GM20000 (cell line): Measurements from ENCODE around the gene COL2A1.

Source experiments
- DNase-seq: peaks from one replicate; pipeline ENCODE4 v3.0.0; 2012; ENCODE audit warnings: low spot score
- CTCF ChIP-seq: IDR thresholded peaks from 2 replicates; pipeline ENCODE4 v1.5.1; 2012; ENCODE audit warnings: mild to moderate bottlenecking, control low read depth; ENCODE audit errors: extremely low read depth, missing control alignments

The COL2A1 gene

GRCh38 chr12:48004053-48004941 lies at the start of gene COL2A1:
Gene COL2A1, minus strand, starts transcription at chr12:48004476. Its CDS starts 155 bp downstream, at chr12:48004321.
- DNase-seq = peak; percentile 52
- TF ChIP-seq CTCF = no peak

GRCh38 chr12:48053883-48054282 lies 49.6 kb upstream of the COL2A1 start:
- no peak for TF ChIP-seq CTCF
- no peak for DNase-seq

- TF ChIP-seq CTCF = no peak
Observed at GRCh38 chr12:48053122-48053521, 48.8 kb upstream of the COL2A1 start.

GRCh38 chr12:48051681-48052080 lies 47.4 kb upstream of the COL2A1 start:
- DNase-seq = no peak
- TF ChIP-seq CTCF = no peak

More at GRCh38 chr12:48053122-48053521, 48.8 kb upstream of the COL2A1 start:
- no peak for DNase-seq

- no peak for DNase-seq
- TF ChIP-seq CTCF = no peak
Observed at GRCh38 chr12:48050174-48050573, 45.9 kb upstream of the COL2A1 start.

GRCh38 chr12:48045965-48046518 lies 41.8 kb upstream of the COL2A1 start:
- no peak for TF ChIP-seq CTCF
- no peak for DNase-seq

- no peak for DNase-seq
- no peak for TF ChIP-seq CTCF
Observed at GRCh38 chr12:48045061-48045846, 41.0 kb upstream of the COL2A1 start.
